ENCODE data around the gene HFE. TPM values are rescaled to one million over a fixed set of nuclear protein-coding genes. Genes with fewer than 3 reads are reported as not detected.
"Not testable (repeated sequence)": the region's sequence is repeated elsewhere in the genome, so short reads cannot be mapped to it uniquely, and the experiment has no call there.

The HFE gene
- total and polyA plus RNA-seq, 8 donors = 10.3 to 13.5 (median 12.2) TPM

DNA sequence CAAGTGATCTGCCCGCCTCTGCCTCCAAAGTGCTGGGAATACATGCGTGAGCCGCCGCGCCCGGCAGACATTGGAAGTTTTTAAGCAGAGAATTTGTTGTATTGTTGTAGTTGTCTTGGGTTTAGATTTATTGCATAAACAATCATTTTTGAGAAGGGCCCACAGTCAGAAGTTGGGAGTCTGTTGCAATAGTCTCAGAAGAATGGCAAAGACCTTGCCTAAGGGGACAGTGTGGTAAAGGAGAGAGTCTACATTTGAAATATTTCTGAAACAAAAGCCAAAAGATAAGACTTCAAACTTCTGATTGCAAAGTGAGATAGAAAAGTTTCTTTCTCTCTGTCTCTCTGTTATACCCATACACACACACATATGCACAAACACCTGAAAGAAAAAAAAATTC lies 22.5 kb downstream of the HFE start:
- no peaks in the 10 kb centered on the region for H3K36me3 ChIP-seq
- intact Hi-C loops (cut with DNase I) = no loop called here
- no peaks in the 10 kb centered on the region for H3K27me3 ChIP-seq
- ATAC-seq (no peak), DNase-seq (no peak)
- TF ChIP-seq, protein P1, sequence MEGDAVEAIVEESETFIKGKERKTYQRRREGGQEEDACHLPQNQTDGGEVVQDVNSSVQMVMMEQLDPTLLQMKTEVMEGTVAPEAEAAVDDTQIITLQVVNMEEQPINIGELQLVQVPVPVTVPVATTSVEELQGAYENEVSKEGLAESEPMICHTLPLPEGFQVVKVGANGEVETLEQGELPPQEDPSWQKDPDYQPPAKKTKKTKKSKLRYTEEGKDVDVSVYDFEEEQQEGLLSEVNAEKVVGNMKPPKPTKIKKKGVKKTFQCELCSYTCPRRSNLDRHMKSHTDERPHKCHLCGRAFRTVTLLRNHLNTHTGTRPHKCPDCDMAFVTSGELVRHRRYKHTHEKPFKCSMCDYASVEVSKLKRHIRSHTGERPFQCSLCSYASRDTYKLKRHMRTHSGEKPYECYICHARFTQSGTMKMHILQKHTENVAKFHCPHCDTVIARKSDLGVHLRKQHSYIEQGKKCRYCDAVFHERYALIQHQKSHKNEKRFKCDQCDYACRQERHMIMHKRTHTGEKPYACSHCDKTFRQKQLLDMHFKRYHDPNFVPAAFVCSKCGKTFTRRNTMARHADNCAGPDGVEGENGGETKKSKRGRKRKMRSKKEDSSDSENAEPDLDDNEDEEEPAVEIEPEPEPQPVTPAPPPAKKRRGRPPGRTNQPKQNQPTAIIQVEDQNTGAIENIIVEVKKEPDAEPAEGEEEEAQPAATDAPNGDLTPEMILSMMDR (IDR thresholded peaks at IDR 0.05) = no peak
- no peaks in the 10 kb centered on the region for H3K4me1 ChIP-seq
- no peak overlapping the region for H3K4me3 ChIP-seq
- H3K9me3 ChIP-seq = no peaks in the 10 kb centered on the region
- H3K27ac ChIP-seq = no peak overlapping the region

GRCh38 chr6:26113570-26113969 lies 26.3 kb downstream of the HFE start:
- no peaks in the 10 kb centered on the region for H3K9me3 ChIP-seq
- no peak for DNase-seq
- no peak for ATAC-seq
- no peak overlapping the region for H3K4me3 ChIP-seq
- H3K36me3 ChIP-seq = no peaks in the 10 kb centered on the region
- TF ChIP-seq, protein P1 (IDR thresholded peaks at IDR 0.05) = no peak
- H3K4me1 ChIP-seq = no peaks in the 10 kb centered on the region
- H3K27ac ChIP-seq = no peak overlapping the region
- intact Hi-C loops (cut with DNase I) = no loop called here
- no peaks in the 10 kb centered on the region for H3K27me3 ChIP-seq

DNA sequence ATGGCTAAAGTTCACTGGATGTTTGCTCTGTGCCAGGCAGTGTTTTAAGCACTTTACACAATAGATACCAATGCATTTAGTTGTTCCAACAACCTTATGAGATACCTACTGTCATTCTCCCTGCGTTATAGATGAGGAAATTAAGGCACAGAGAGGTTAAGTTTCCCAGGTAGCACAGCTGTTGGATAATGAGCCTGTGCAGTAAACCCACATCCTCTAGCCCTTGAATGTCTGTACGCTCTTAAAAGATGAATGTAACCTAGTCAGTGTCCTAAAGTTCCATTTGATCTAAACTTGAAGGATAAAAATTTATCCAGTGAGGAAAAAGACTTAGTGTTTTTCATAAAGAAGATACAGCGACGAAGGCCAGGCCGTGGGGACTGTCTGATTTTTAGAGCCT lies 28.0 kb downstream of the HFE start:
- H3K27ac ChIP-seq = no peak overlapping the region
- DNase-seq = no peak
- H3K4me1 ChIP-seq = no peaks in the 10 kb centered on the region
- H3K9me3 ChIP-seq = no peaks in the 10 kb centered on the region
- H3K4me3 ChIP-seq = no peak overlapping the region
- H3K36me3 ChIP-seq = no peaks in the 10 kb centered on the region
- no peak for ATAC-seq
- intact Hi-C loops (cut with DNase I) = no loop called here
- TF ChIP-seq, protein P1 (IDR thresholded peaks at IDR 0.05) = no peak
- no peaks in the 10 kb centered on the region for H3K27me3 ChIP-seq

DNA sequence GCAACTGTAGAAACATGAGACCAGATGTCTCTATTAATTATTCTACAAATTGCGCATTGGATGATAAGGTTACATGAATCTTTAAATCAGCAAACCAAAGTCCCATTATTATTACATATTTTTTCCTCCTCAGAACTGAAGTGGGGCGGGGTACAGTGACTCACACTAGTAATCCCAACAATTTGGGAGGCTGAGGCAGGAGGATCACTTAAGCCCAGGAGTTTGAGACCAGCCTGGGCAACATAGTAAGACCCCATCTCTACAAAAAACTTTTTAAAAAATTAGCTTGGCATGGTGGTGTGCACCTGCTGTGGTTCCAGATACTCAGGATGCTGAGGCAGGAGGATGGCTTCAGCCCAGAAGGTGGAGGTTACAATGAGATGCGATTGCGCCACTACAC lies 29.0 kb downstream of the HFE start:
- Histone ChIP-seq H3K4me3 (no peak overlapping the region), H3K27me3 (no peaks in the 10 kb centered on the region), H3K36me3 (no peaks in the 10 kb centered on the region), H3K9me3 (no peaks in the 10 kb centered on the region), H3K27ac (no peak overlapping the region), H3K4me1 (no peaks in the 10 kb centered on the region)
- TF ChIP-seq, protein P1 (IDR thresholded peaks at IDR 0.05) = no peak
- ATAC-seq (no peak), DNase-seq (no peak)
- intact Hi-C loops (cut with DNase I) = no loop called here

GRCh38 chr6:26118999-26119398 lies 31.8 kb downstream of the HFE start:
- H3K27me3 ChIP-seq = no peaks in the 10 kb centered on the region
- TF ChIP-seq, protein P1 (IDR thresholded peaks at IDR 0.05) = no peak

GRCh38 chr6:26120115-26120514 lies 32.9 kb downstream of the HFE start:
- intact Hi-C loops (cut with DNase I); H3K9me3 ChIP-seq; H3K27ac ChIP-seq; H3K4me3 ChIP-seq; H3K4me1 ChIP-seq; H3K36me3 ChIP-seq; ATAC-seq; DNase-seq; H3K27me3 ChIP-seq: not testable (repeated sequence)

More at GRCh38 chr6:26118999-26119398, 31.8 kb downstream of the HFE start:
- Histone ChIP-seq H3K27ac (no peak overlapping the region), H3K36me3 (no peaks in the 10 kb centered on the region), H3K4me3 (no peak overlapping the region), H3K4me1 (peaks cover 0 to 7% of the 10 kb centered on the region in 2 donors), H3K9me3 (no peaks in the 10 kb centered on the region)
- intact Hi-C loops (cut with DNase I) = no loop called here
- ATAC-seq (no peak), DNase-seq (no peak)

Data from left lung (tissue), 10 donors.